GM23338 (cell line): Measurements from ENCODE around the gene TFAP2E. TPM values are rescaled to one million over a fixed set of nuclear protein-coding genes. Genes with fewer than 3 reads are reported as not detected.

Experiments used
- ATAC-seq: fragments of 200-7000 bp; cut with Tn5 transposase; 3 replicates; pipeline ENCODE4 v1.9.1; 2020
- DNase-seq: peaks from one replicate; pipeline ENCODE4 v3.0.0-alpha.2; 2015; ENCODE audit warnings: low spot score
- H2AFZ ChIP-seq: fragments of 200-600 bp; sonication (generic); 2 replicates; pipeline ENCODE4 v1.8.0; 2016; ENCODE audit warnings: antibody characterized with exemption, mild to moderate bottlenecking, moderate library complexity
- H3F3A ChIP-seq: fragments of 200-600 bp; sonication (generic); replicated peaks from 2 replicates; pipeline ENCODE4 v1.8.0; 2017; ENCODE audit warnings: antibody characterized with exemption, mixed run types, low read depth
- H3K27ac ChIP-seq: fragments of 200-600 bp; sonication (generic); 2 replicates; pipeline ENCODE4 v1.6.1; 2016; ENCODE audit warnings: low read depth
- H3K27me3 ChIP-seq: fragments of 200-600 bp; sonication (generic); 2 replicates; pipeline ENCODE4 v1.8.0; 2016; ENCODE audit warnings: mild to moderate bottlenecking, mixed run types, moderate library complexity; ENCODE audit not compliant: insufficient read depth
- H3K36me3 ChIP-seq: fragments of 200-600 bp; sonication (generic); 2 replicates; pipeline ENCODE4 v1.8.0; 2016; ENCODE audit warnings: mild to moderate bottlenecking; ENCODE audit not compliant: insufficient read depth
- H3K4me1 ChIP-seq: fragments of 200-600 bp; sonication (generic); 2 replicates; pipeline ENCODE4 v1.8.0; 2016; ENCODE audit warnings: mild to moderate bottlenecking, moderate library complexity; ENCODE audit not compliant: insufficient read depth
- H3K4me2 ChIP-seq: fragments of 200-600 bp; sonication (generic); 2 replicates; pipeline ENCODE4 v1.7.1; 2017; ENCODE audit warnings: mixed run types
- H3K4me3 ChIP-seq: fragments of 200-600 bp; sonication (generic); 2 replicates; pipeline ENCODE4 v1.6.1; 2016; ENCODE audit warnings: mixed run types
- H3K79me2 ChIP-seq: fragments of 200-600 bp; sonication (generic); replicated peaks from 2 replicates; pipeline ENCODE4 v1.8.0; 2017; ENCODE audit warnings: mild to moderate bottlenecking; ENCODE audit not compliant: insufficient read depth
- H3K9me2 ChIP-seq: fragments of 200-600 bp; sonication (generic); 2 replicates; pipeline ENCODE4 v1.8.0; 2017; ENCODE audit not compliant: insufficient read depth
- H4K20me1 ChIP-seq: fragments of 200-600 bp; sonication (generic); replicated peaks from 2 replicates; pipeline ENCODE4 v1.8.0; 2017; ENCODE audit warnings: mild to moderate bottlenecking; ENCODE audit not compliant: insufficient read depth
- H3K27ac Mint-ChIP-seq: 2 replicates; pipeline ENCODE4 v1.8.0; 2020; ENCODE audit warnings: inconsistent platforms, mild to moderate bottlenecking, moderate library complexity, mixed read lengths
- H3K27me3 Mint-ChIP-seq: 3 replicates; pipeline ENCODE4 v1.8.0; 2022; ENCODE audit warnings: low read depth, mild to moderate bottlenecking, moderate library complexity, mixed read lengths, inconsistent platforms; ENCODE audit not compliant: insufficient read depth, poor library complexity
- H3K36me3 Mint-ChIP-seq: 3 replicates; pipeline ENCODE4 v1.8.0; 2021; ENCODE audit warnings: low read depth, mild to moderate bottlenecking, inconsistent platforms, moderate library complexity, mixed read lengths
- H3K4me1 Mint-ChIP-seq: 3 replicates; pipeline ENCODE4 v1.8.0; 2020; ENCODE audit warnings: mild to moderate bottlenecking, inconsistent platforms, mixed read lengths
- H3K4me3 Mint-ChIP-seq: 3 replicates; pipeline ENCODE4 v1.8.0; 2021; ENCODE audit warnings: moderate library complexity, mild to moderate bottlenecking, inconsistent platforms, mixed read lengths
- H3K9me3 Mint-ChIP-seq: 3 replicates; pipeline ENCODE4 v1.8.0; 2020; ENCODE audit warnings: moderate library complexity, mild to moderate bottlenecking, inconsistent platforms, mixed read lengths
- CREB1 ChIP-seq: fragments of 250-450 bp; sonication (Bioruptor Pico); IDR thresholded peaks from 2 replicates; pipeline ENCODE4 v1.5.0; 2020; ENCODE audit warnings: low read depth, mild to moderate bottlenecking, moderate library complexity
- EZH2 ChIP-seq: fragments of 200-600 bp; sonication (generic); IDR thresholded peaks from one replicate; pipeline ENCODE4 v1.8.0; 2017; ENCODE audit warnings: antibody characterized with exemption, mild to moderate bottlenecking, low read depth; ENCODE audit not compliant: unreplicated experiment
- EZH2phosphoT487 ChIP-seq: fragments of 200-600 bp; sonication (generic); IDR thresholded peaks from one replicate; pipeline ENCODE4 v1.8.1; 2018; ENCODE audit warnings: antibody characterized with exemption; ENCODE audit not compliant: unreplicated experiment
- POLR2AphosphoS5 ChIP-seq: IDR thresholded peaks from 2 replicates; pipeline ENCODE4 v1.6.1; 2016; ENCODE audit warnings: antibody characterized with exemption, low read depth
- ZNF331 ChIP-seq: fragments of 250-450 bp; sonication (Bioruptor Pico); IDR thresholded peaks from 2 replicates; pipeline ENCODE4 v1.5.0; 2020; ENCODE audit warnings: low read depth, mild to moderate bottlenecking, moderate library complexity
- polyA plus RNA-seq: library from polyadenylated mRNA; unstranded; fragments of >200 nt; fragmentation: Nextera tagmentation; extraction: Ambion mirVana; gene quantifications from 2 replicates; pipeline ENCODE4 v1.2.1, GENCODE V29; 2016
- total RNA-seq: library from RNA; depleted of rRNA; stranded (reverse); fragments of >200 nt; shearing (Covaris generic); gene quantifications from 2 replicates; pipeline ENCODE4 v1.2.3, GENCODE V29; 2014
- TF ChIP-seq, protein P1 (sequence below): fragments of 250-450 bp; sonication (Bioruptor Pico); IDR thresholded peaks from 2 replicates; pipeline ENCODE4 v1.5.0; 2020; ENCODE audit warnings: mild to moderate bottlenecking, moderate library complexity
- TF ChIP-seq, protein P2 (sequence below), 2 experiments: fragments of 200-600 bp in 1 of 2; sonication (generic) in 1 of 2; conservative IDR thresholded peaks; 2 replicates each; pipeline versions ENCODE4 v1.5.1 to v1.6.1; 2016 to 2017; ENCODE audit warnings: antibody characterized with exemption in 2 of 2, low read depth in 2 of 2, mild to moderate bottlenecking in 2 of 2, moderate library complexity in 1 of 2
- TF ChIP-seq, protein P3 (sequence below): IDR thresholded peaks from one replicate; pipeline ENCODE4 v1.6.1; 2018; ENCODE audit warnings: antibody characterized with exemption; ENCODE audit not compliant: unreplicated experiment
- TF ChIP-seq, protein P4 (sequence below): IDR thresholded peaks from 2 replicates; pipeline ENCODE4 v1.6.1; 2016; ENCODE audit warnings: antibody characterized with exemption

Gene TFAP2E
- total and polyA plus RNA-seq, 2 experiments from 2014 or later: 0.34 to 1.4 TPM

DNA sequence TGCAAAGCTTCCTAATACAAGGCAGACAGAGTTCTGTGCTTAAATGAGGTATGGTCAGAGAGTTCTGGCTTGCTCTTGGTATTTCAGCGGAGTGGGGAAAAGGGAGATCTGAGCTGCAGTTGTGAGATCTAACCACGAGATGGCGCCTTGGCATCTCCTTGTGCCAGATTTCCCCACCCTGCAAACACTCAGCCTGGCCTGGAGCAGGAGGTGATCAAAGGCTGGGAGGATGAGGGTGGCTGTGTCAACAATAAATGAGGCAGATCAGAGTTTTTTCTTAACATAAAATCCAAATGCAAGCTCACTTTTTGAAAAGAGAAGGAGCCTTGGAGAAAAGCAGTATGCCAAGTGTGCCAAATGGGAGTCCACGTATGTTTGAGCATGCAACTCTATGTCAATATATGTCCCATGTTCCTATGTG lies 4.1 kb upstream of the TFAP2E start:
- Histone ChIP-seq H3K4me2 (no peak overlapping the region), H3F3A (peaks cover 16% of the 10 kb centered on the region; the same call in 1 of the 2 replicates), H3K27ac (no peak overlapping the region), H3K4me3 (no peak overlapping the region), H2AFZ (no peak overlapping the region), H3K27me3 (peaks cover 60% of the 10 kb centered on the region), H3K79me2 (no peaks in the 10 kb centered on the region), H3K9me2 (no peaks in the 10 kb centered on the region), H4K20me1 (peaks cover 4% of the 10 kb centered on the region; the same call in 1 of the 2 replicates), H3K4me1 (peaks cover 4% of the 10 kb centered on the region; the same call in 1 of the 2 replicates), H3K36me3 (no peaks in the 10 kb centered on the region)
- DNase-seq: peak; percentile 87
- H3K9me3 Mint-ChIP-seq: no peaks in the 10 kb centered on the region; the same call in 2 of the 3 replicates
- H3K4me1 Mint-ChIP-seq: peaks cover 15% of the 10 kb centered on the region
- peaks cover 18% of the 10 kb centered on the region for H3K36me3 Mint-ChIP-seq
- peak; percentile 56 for ATAC-seq
- H3K27me3 Mint-ChIP-seq: peaks cover 50% of the 10 kb centered on the region
- no peak overlapping the region for H3K27ac Mint-ChIP-seq
- no peak overlapping the region; the same call in 2 of the 3 replicates for H3K4me3 Mint-ChIP-seq
- TF ChIP-seq, protein P1, sequence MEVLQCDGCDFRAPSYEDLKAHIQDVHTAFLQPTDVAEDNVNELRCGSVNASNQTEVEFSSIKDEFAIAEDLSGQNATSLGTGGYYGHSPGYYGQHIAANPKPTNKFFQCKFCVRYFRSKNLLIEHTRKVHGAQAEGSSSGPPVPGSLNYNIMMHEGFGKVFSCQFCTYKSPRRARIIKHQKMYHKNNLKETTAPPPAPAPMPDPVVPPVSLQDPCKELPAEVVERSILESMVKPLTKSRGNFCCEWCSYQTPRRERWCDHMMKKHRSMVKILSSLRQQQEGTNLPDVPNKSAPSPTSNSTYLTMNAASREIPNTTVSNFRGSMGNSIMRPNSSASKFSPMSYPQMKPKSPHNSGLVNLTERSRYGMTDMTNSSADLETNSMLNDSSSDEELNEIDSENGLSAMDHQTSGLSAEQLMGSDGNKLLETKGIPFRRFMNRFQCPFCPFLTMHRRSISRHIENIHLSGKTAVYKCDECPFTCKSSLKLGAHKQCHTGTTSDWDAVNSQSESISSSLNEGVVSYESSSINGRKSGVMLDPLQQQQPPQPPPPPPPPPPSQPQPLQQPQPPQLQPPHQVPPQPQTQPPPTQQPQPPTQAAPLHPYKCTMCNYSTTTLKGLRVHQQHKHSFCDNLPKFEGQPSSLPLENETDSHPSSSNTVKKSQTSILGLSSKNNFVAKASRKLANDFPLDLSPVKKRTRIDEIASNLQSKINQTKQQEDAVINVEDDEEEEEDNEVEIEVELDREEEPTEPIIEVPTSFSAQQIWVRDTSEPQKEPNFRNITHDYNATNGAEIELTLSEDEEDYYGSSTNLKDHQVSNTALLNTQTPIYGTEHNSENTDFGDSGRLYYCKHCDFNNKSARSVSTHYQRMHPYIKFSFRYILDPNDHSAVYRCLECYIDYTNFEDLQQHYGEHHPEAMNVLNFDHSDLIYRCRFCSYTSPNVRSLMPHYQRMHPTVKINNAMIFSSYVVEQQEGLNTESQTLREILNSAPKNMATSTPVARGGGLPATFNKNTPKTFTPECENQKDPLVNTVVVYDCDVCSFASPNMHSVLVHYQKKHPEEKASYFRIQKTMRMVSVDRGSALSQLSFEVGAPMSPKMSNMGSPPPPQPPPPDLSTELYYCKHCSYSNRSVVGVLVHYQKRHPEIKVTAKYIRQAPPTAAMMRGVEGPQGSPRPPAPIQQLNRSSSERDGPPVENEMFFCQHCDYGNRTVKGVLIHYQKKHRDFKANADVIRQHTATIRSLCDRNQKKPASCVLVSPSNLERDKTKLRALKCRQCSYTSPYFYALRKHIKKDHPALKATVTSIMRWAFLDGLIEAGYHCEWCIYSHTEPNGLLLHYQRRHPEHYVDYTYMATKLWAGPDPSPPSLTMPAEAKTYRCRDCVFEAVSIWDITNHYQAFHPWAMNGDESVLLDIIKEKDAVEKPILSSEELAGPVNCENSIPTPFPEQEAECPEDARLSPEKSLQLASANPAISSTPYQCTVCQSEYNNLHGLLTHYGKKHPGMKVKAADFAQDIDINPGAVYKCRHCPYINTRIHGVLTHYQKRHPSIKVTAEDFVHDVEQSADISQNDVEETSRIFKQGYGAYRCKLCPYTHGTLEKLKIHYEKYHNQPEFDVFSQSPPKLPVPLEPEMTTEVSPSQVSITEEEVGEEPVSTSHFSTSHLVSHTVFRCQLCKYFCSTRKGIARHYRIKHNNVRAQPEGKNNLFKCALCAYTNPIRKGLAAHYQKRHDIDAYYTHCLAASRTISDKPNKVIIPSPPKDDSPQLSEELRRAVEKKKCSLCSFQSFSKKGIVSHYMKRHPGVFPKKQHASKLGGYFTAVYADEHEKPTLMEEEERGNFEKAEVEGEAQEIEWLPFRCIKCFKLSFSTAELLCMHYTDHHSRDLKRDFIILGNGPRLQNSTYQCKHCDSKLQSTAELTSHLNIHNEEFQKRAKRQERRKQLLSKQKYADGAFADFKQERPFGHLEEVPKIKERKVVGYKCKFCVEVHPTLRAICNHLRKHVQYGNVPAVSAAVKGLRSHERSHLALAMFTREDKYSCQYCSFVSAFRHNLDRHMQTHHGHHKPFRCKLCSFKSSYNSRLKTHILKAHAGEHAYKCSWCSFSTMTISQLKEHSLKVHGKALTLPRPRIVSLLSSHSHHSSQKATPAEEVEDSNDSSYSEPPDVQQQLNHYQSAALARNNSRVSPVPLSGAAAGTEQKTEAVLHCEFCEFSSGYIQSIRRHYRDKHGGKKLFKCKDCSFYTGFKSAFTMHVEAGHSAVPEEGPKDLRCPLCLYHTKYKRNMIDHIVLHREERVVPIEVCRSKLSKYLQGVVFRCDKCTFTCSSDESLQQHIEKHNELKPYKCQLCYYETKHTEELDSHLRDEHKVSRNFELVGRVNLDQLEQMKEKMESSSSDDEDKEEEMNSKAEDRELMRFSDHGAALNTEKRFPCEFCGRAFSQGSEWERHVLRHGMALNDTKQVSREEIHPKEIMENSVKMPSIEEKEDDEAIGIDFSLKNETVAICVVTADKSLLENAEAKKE: no peak
- TF ChIP-seq, protein P2, sequence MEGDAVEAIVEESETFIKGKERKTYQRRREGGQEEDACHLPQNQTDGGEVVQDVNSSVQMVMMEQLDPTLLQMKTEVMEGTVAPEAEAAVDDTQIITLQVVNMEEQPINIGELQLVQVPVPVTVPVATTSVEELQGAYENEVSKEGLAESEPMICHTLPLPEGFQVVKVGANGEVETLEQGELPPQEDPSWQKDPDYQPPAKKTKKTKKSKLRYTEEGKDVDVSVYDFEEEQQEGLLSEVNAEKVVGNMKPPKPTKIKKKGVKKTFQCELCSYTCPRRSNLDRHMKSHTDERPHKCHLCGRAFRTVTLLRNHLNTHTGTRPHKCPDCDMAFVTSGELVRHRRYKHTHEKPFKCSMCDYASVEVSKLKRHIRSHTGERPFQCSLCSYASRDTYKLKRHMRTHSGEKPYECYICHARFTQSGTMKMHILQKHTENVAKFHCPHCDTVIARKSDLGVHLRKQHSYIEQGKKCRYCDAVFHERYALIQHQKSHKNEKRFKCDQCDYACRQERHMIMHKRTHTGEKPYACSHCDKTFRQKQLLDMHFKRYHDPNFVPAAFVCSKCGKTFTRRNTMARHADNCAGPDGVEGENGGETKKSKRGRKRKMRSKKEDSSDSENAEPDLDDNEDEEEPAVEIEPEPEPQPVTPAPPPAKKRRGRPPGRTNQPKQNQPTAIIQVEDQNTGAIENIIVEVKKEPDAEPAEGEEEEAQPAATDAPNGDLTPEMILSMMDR (conservative IDR thresholded peaks at IDR 0.05; ENCODE audit: low read depth in 2 of 2): peak; percentile 93 to 99
- no peak for TF ChIP-seq CREB1 (CRISPR knock-in tag)

DNA sequence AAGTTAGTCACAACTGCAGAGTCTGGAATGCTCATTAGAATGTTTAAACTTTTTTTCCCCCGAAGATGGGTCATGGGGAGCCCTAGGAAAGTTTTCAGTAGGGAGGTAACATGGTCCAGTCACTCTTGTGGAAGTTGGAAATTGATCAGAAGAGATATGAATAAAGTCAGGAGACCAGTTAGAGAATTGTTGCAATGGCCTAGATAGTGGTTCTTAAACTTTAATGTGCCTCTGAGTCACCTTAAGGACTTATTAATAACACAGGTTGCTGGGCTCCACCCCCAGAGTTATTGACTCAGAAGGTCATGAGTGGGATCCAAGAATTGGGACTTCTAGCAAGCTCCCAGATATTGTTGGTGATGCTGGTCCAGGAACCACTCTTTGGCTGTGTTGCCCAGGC lies 3.2 kb upstream of the TFAP2E start:
- Mint-ChIP-seq H3K36me3 (peaks cover 9% of the 10 kb centered on the region; the same call in 2 of the 3 replicates), H3K27me3 (peaks cover 52% of the 10 kb centered on the region), H3K4me1 (peaks cover 11% of the 10 kb centered on the region), H3K4me3 (no peak overlapping the region), H3K9me3 (no peaks in the 10 kb centered on the region; the same call in 2 of the 3 replicates), H3K27ac (no peak overlapping the region)
- no peaks in the 10 kb centered on the region for H3K79me2 ChIP-seq
- H3K36me3 ChIP-seq: no peaks in the 10 kb centered on the region
- peaks cover 10% of the 10 kb centered on the region for H3K4me1 ChIP-seq
- no peaks in the 10 kb centered on the region for H3K9me2 ChIP-seq
- no peak overlapping the region for H3K4me2 ChIP-seq
- peaks cover 70% of the 10 kb centered on the region for H3K27me3 ChIP-seq
- ATAC-seq: no peak
- no peak for DNase-seq
- H2AFZ ChIP-seq: no peak overlapping the region
- H3K27ac ChIP-seq: no peak overlapping the region
- no peaks in the 10 kb centered on the region; the same call in 1 of the 2 replicates for H4K20me1 ChIP-seq
- no peak overlapping the region for H3K4me3 ChIP-seq
- H3F3A ChIP-seq: peaks cover 15% of the 10 kb centered on the region
- TF ChIP-seq, protein P3, sequence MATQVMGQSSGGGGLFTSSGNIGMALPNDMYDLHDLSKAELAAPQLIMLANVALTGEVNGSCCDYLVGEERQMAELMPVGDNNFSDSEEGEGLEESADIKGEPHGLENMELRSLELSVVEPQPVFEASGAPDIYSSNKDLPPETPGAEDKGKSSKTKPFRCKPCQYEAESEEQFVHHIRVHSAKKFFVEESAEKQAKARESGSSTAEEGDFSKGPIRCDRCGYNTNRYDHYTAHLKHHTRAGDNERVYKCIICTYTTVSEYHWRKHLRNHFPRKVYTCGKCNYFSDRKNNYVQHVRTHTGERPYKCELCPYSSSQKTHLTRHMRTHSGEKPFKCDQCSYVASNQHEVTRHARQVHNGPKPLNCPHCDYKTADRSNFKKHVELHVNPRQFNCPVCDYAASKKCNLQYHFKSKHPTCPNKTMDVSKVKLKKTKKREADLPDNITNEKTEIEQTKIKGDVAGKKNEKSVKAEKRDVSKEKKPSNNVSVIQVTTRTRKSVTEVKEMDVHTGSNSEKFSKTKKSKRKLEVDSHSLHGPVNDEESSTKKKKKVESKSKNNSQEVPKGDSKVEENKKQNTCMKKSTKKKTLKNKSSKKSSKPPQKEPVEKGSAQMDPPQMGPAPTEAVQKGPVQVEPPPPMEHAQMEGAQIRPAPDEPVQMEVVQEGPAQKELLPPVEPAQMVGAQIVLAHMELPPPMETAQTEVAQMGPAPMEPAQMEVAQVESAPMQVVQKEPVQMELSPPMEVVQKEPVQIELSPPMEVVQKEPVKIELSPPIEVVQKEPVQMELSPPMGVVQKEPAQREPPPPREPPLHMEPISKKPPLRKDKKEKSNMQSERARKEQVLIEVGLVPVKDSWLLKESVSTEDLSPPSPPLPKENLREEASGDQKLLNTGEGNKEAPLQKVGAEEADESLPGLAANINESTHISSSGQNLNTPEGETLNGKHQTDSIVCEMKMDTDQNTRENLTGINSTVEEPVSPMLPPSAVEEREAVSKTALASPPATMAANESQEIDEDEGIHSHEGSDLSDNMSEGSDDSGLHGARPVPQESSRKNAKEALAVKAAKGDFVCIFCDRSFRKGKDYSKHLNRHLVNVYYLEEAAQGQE: no peak
- no peak for TF ChIP-seq POLR2AphosphoS5
- TF ChIP-seq, protein P4, sequence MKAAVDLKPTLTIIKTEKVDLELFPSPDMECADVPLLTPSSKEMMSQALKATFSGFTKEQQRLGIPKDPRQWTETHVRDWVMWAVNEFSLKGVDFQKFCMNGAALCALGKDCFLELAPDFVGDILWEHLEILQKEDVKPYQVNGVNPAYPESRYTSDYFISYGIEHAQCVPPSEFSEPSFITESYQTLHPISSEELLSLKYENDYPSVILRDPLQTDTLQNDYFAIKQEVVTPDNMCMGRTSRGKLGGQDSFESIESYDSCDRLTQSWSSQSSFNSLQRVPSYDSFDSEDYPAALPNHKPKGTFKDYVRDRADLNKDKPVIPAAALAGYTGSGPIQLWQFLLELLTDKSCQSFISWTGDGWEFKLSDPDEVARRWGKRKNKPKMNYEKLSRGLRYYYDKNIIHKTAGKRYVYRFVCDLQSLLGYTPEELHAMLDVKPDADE: no peak
- TF ChIP-seq EZH2phosphoT487: no peak
- no peak for TF ChIP-seq ZNF331 (CRISPR knock-in tag)
- no peak for TF ChIP-seq EZH2
